ENCODE results near the gene MCC. TPM values are rescaled to one million over a fixed set of nuclear protein-coding genes. Genes with fewer than 3 reads are reported as not detected.

MCC gene
- total and polyA plus RNA-seq, 2 donors (not counting 1 experiment from before 2014, with no cell fraction given): 0.09 to 0.32 TPM

DNA sequence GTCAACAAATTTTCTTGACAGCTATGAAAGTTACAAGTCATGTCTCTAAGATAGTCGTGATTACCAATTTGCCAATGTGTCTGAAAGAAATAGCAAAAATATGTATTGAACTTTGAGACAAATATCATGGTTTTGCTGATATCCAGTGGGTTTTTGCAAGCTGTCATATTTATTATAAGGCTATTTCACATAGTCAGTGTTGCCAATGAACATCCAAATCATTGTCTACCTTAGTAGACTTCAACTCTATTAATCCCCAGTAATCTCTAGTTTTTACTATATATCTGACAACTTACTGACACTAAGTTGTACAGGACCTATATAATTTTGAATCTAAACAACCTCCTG, 256.6 kb downstream of the MCC start:
- no peak overlapping the region for H2AFZ ChIP-seq (ENCODE audit: insufficient read depth, low read depth, low read length, poor library complexity, severe bottlenecking)
- TF ChIP-seq, protein P1, sequence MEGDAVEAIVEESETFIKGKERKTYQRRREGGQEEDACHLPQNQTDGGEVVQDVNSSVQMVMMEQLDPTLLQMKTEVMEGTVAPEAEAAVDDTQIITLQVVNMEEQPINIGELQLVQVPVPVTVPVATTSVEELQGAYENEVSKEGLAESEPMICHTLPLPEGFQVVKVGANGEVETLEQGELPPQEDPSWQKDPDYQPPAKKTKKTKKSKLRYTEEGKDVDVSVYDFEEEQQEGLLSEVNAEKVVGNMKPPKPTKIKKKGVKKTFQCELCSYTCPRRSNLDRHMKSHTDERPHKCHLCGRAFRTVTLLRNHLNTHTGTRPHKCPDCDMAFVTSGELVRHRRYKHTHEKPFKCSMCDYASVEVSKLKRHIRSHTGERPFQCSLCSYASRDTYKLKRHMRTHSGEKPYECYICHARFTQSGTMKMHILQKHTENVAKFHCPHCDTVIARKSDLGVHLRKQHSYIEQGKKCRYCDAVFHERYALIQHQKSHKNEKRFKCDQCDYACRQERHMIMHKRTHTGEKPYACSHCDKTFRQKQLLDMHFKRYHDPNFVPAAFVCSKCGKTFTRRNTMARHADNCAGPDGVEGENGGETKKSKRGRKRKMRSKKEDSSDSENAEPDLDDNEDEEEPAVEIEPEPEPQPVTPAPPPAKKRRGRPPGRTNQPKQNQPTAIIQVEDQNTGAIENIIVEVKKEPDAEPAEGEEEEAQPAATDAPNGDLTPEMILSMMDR (IDR thresholded peaks at IDR 0.05): no peak
- no peak for TF ChIP-seq EZH2 (IDR thresholded peaks at IDR 0.05; ENCODE audit: borderline replicate concordance, insufficient read depth, low read depth, low read length, poor library complexity, severe bottlenecking)
- H4K20me1 ChIP-seq (ENCODE audit: control insufficient read depth, insufficient read depth, low read length, poor library complexity, severe bottlenecking): no peaks in the 10 kb centered on the region
- no peaks in the 10 kb centered on the region for H3K9me3 ChIP-seq (ENCODE audit: control extremely low read depth in 1 of 3, control insufficient read depth in 2 of 3, insufficient read depth in 1 of 3, low read length in 2 of 3)
- H3K4me2 ChIP-seq (replicated peaks; ENCODE audit: low read depth, low read length, poor library complexity, severe bottlenecking): no peak overlapping the region
- no CpG with 5 or more reads among the region's 1 CpG for WGBS (ENCODE audit: insufficient coverage)
- no peak overlapping the region for H3K27ac ChIP-seq (ENCODE audit: low read length in 2 of 2)
- no peaks in the 10 kb centered on the region for H3K4me1 ChIP-seq (ENCODE audit: control insufficient read depth in 2 of 2, insufficient read depth in 2 of 2, low read length in 2 of 2)
- intact Hi-C loops (cut with micrococcal nuclease): no loop called here
- no peak overlapping the region for H3K4me3 Mint-ChIP-seq
- no peak overlapping the region for H3K9ac ChIP-seq (ENCODE audit: low read length)
- H3K79me2 ChIP-seq (ENCODE audit: control insufficient read depth, insufficient read depth, low read length): no peaks in the 10 kb centered on the region
- no peaks in the 10 kb centered on the region for H3K4me1 Mint-ChIP-seq
- H3K36me3 ChIP-seq (replicated peaks in 1 of 2; ENCODE audit: control extremely low read depth in 1 of 2, control insufficient read depth in 1 of 2, extremely low read depth in 1 of 2, insufficient read depth in 2 of 2, low read length in 1 of 2): no peaks in the 10 kb centered on the region
- DNase-seq: no peak
- no peak overlapping the region for H3K4me3 ChIP-seq (ENCODE audit: control extremely low read depth in 1 of 5, extremely low read depth in 1 of 5, insufficient read depth in 1 of 5, low read depth in 2 of 5, low read length in 4 of 5)
- no peak overlapping the region for H3K27ac Mint-ChIP-seq
- CTCF ChIA-PET: no interaction called here
- peaks cover 0 to 8% (median 1%) of the 10 kb centered on the region in 4 experiments for H3K27me3 ChIP-seq (replicated peaks in 1 of 4; ENCODE audit: control extremely low read depth in 1 of 4, control insufficient read depth in 3 of 4, insufficient read depth in 4 of 4, low read length in 3 of 4)
- POLR2A ChIA-PET: no interaction called here
- H3K9me3 Mint-ChIP-seq (ENCODE audit: insufficient read depth): no peaks in the 10 kb centered on the region
- no peak for ATAC-seq (ENCODE audit: low read depth)
- H3K27me3 Mint-ChIP-seq: peaks cover 29% of the 10 kb centered on the region

DNA sequence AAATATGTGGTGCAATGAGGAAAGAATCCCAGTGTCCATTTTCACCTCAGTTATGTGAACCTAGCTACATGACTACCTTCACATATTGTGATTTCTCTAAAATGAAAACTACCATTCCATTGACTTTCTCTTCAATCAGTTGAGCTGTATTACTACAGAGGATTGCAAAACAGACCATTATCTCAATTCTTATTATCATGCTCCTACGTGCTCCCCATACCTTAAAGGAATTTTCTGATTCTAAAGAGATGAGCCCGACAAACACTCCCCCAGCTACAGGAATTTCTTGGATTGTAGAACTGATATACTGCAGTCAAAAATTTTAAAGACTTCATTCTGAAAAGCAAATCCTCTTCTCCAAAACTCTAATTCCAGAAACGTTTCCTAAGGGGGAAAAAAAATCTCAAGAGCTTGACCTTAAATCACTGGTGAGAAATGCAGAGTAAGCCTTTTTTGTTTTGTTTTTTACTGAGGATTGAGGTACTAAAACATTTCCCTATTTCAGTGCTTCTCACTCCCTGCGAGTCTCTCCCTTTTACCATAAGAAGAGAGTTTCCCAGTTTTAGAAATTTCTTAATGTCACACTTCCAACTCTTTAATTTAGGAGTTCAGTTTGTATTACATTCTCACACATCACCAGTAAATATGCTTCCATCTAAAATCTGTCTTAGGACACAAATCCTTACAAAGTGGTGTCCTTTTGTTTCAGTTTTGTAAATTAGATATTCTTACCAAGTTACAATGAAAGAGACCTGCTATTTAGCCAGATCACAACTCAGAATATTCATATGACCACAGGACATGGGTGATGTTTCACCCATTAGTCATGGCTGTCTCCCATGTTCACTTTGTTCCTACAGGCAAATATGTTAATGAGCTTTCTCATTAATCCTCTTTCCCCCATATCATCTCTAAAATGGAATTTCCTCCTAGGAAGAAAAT, 257.3 kb downstream of the MCC start:
- Histone ChIP-seq H3K4me1 (ENCODE audit: control insufficient read depth in 2 of 2, insufficient read depth in 2 of 2, low read length in 2 of 2) (no peaks in the 10 kb centered on the region), H3K9ac (ENCODE audit: low read length) (no peak overlapping the region), H4K20me1 (ENCODE audit: control insufficient read depth, insufficient read depth, low read length, poor library complexity, severe bottlenecking) (no peaks in the 10 kb centered on the region), H3K9me3 (ENCODE audit: control extremely low read depth in 1 of 3, control insufficient read depth in 2 of 3, insufficient read depth in 1 of 3, low read length in 2 of 3) (no peaks in the 10 kb centered on the region), H3K4me3 (ENCODE audit: control extremely low read depth in 1 of 5, extremely low read depth in 1 of 5, insufficient read depth in 1 of 5, low read depth in 2 of 5, low read length in 4 of 5) (no peak overlapping the region), H3K4me2 (replicated peaks; ENCODE audit: low read depth, low read length, poor library complexity, severe bottlenecking) (no peak overlapping the region), H2AFZ (ENCODE audit: insufficient read depth, low read depth, low read length, poor library complexity, severe bottlenecking) (no peak overlapping the region), H3K27me3 (replicated peaks in 1 of 4; ENCODE audit: control extremely low read depth in 1 of 4, control insufficient read depth in 3 of 4, insufficient read depth in 4 of 4, low read length in 3 of 4) (peaks cover 0 to 8% (median 1%) of the 10 kb centered on the region in 4 experiments), H3K79me2 (ENCODE audit: control insufficient read depth, insufficient read depth, low read length) (no peaks in the 10 kb centered on the region), H3K36me3 (replicated peaks in 1 of 2; ENCODE audit: control extremely low read depth in 1 of 2, control insufficient read depth in 1 of 2, extremely low read depth in 1 of 2, insufficient read depth in 2 of 2, low read length in 1 of 2) (no peaks in the 10 kb centered on the region), H3K27ac (ENCODE audit: low read length in 2 of 2) (no peak overlapping the region)
- POLR2A ChIA-PET: no interaction called here
- H3K27ac Mint-ChIP-seq: no peak overlapping the region
- no peak overlapping the region for H3K4me3 Mint-ChIP-seq
- no peaks in the 10 kb centered on the region for H3K4me1 Mint-ChIP-seq
- peaks cover 25% of the 10 kb centered on the region for H3K27me3 Mint-ChIP-seq
- intact Hi-C loops (cut with micrococcal nuclease): no loop called here
- no peak for ATAC-seq (ENCODE audit: low read depth)
- no peak for DNase-seq
- CTCF ChIA-PET: no interaction called here
- no peak for TF ChIP-seq EZH2 (IDR thresholded peaks at IDR 0.05; ENCODE audit: borderline replicate concordance, insufficient read depth, low read depth, low read length, poor library complexity, severe bottlenecking)
- TF ChIP-seq, protein P1 (IDR thresholded peaks at IDR 0.05): no peak
- WGBS (ENCODE audit: insufficient coverage): no CpG with 5 or more reads among the region's 4 CpGs
- H3K9me3 Mint-ChIP-seq (ENCODE audit: insufficient read depth): no peaks in the 10 kb centered on the region

Data from B cell (primary cell).